K562 (cell line): ENCODE measurements around the gene C2orf92. TPM values are rescaled to one million over a fixed set of nuclear protein-coding genes. Genes with fewer than 3 reads are reported as not detected.

Experiments
- ATAC-seq: fragments of 200-7000 bp; cut with Tn5 transposase; 3 replicates; pipeline ENCODE4 v1.9.1; 2020; ENCODE audit warnings: moderate library complexity
- BruUV-seq: library from RNA; stranded (reverse); fragments of 400-500 nt; replicated peaks from 2 replicates; lab custom pipeline; 2021; lab: Mats Ljungman, UMichigan
- CTCF ChIA-PET: fragments of 300-600 bp; formaldehyde crosslinking; extraction: SDS; loops from one replicate; lab custom pipeline; 2021; ENCODE audit warnings: low intra/inter-chr PET ratio; lab: Yijun Ruan, JAX
- POLR2A ChIA-PET: fragments of 300-600, 350-650 bp; sonication (Branson Sonifier 250); formaldehyde crosslinking; extraction: SDS; loops from one replicate; lab custom pipeline; 2021; ENCODE audit warnings: antibody characterized with exemption, inconsistent platforms; lab: Yijun Ruan, JAX
- DNase-seq, 4 experiments: peaks; one replicate each; pipeline versions ENCODE4 v3.0.0 to v3.0.0-alpha.2; 2011 to 2018; ENCODE audit warnings: low spot score in 3 of 4, mixed read lengths in 3 of 4; ENCODE audit errors: extremely low read depth in 1 of 4
- FAIRE-seq: peaks from 2 replicates; lab custom pipeline; 2011; peaks lifted over from hg19 to GRCh38; lab: Jason Lieb, UNC
- H2AFZ ChIP-seq: 2 replicates; pipeline ENCODE4 v1.6.0; 2011; ENCODE audit warnings: low read depth, low read length, control low read depth, inconsistent platforms
- H3K27ac ChIP-seq: fragments of 200-600 bp; 3 replicates; pipeline ENCODE4 v1.8.0; 2011; ENCODE audit warnings: low read depth, mild to moderate bottlenecking, control low read depth, inconsistent platforms, low read length, moderate library complexity, mixed read lengths; ENCODE audit errors: extremely low read depth
- H3K27me3 ChIP-seq, 2 experiments: fragments of 300-600 bp in 1 of 2; 2 replicates in 1 of 2; 3 replicates in 1 of 2; pipeline versions ENCODE4 v1.6.0 to v1.8.0; 2011; ENCODE audit warnings: inconsistent platforms in 2 of 2, low read length in 2 of 2, mild to moderate bottlenecking in 1 of 2, mixed read lengths in 1 of 2, moderate library complexity in 1 of 2; ENCODE audit not compliant: control insufficient read depth in 2 of 2, insufficient read depth in 2 of 2
- H3K36me3 ChIP-seq: fragments of 300-600 bp; 3 replicates; pipeline ENCODE4 v1.8.0; 2011; ENCODE audit warnings: mild to moderate bottlenecking, low read length, inconsistent platforms; ENCODE audit not compliant: control insufficient read depth, insufficient read depth
- H3K4me1 ChIP-seq, 2 experiments: fragments of 200-600 bp in 1 of 2; replicated peaks in 1 of 2; 2 replicates in 1 of 2; 3 replicates in 1 of 2; pipeline versions ENCODE4 v1.5.1 to v1.8.0; 2011; ENCODE audit warnings: inconsistent platforms in 2 of 2, low read length in 2 of 2, mild to moderate bottlenecking in 1 of 2, mixed read lengths in 1 of 2, moderate library complexity in 1 of 2; ENCODE audit not compliant: control insufficient read depth in 2 of 2, insufficient read depth in 2 of 2
- H3K4me2 ChIP-seq: 2 replicates; pipeline ENCODE4 v1.6.1; 2011; ENCODE audit warnings: low read length, control low read depth, inconsistent platforms, mixed read lengths; ENCODE audit not compliant: insufficient read depth
- H3K4me3 ChIP-seq: fragments of 200-600 bp; sonication (generic), shearing (Covaris generic); 2 replicates; pipeline ENCODE4 v1.5.1; 2016; ENCODE audit warnings: control low read depth, inconsistent platforms
- H3K79me2 ChIP-seq: fragments of 200-600 bp; 3 replicates; pipeline ENCODE4 v1.8.0; 2011; ENCODE audit warnings: low read length, inconsistent platforms; ENCODE audit not compliant: control insufficient read depth, insufficient read depth
- H3K9ac ChIP-seq, 2 experiments: 2 replicates each; pipeline versions ENCODE4 v1.6.0 to v1.6.1; 2011; ENCODE audit warnings: low read depth in 2 of 2, low read length in 2 of 2, control low read depth in 1 of 2, inconsistent platforms in 1 of 2, mild to moderate bottlenecking in 1 of 2, mixed read lengths in 1 of 2; ENCODE audit not compliant: insufficient read depth in 1 of 2
- H3K9me1 ChIP-seq: one replicate; pipeline ENCODE4 v1.6.0; 2011; ENCODE audit warnings: inconsistent platforms, mild to moderate bottlenecking, low read length, moderate library complexity; ENCODE audit not compliant: control insufficient read depth, insufficient read depth
- H3K9me3 ChIP-seq: replicated peaks from 2 replicates; pipeline ENCODE4 v1.5.1; 2011; ENCODE audit warnings: low read depth, low read length, inconsistent platforms; ENCODE audit not compliant: control insufficient read depth, insufficient read depth
- H4K20me1 ChIP-seq: replicated peaks from 2 replicates; pipeline ENCODE4 v1.6.1; 2011; ENCODE audit warnings: low read length, inconsistent platforms, mixed read lengths; ENCODE audit not compliant: control insufficient read depth, insufficient read depth
- ETV1 ChIP-seq: fragments of 450-650 bp; conservative IDR thresholded peaks from 2 replicates; pipeline ENCODE4 v1.6.1; 2016; ENCODE audit warnings: missing genetic modification characterization, control low read depth, low read depth, missing compliant biosample characterization
- MYNN ChIP-seq, 2 experiments: sonication (generic); formaldehyde crosslinking in 1 of 2; IDR thresholded peaks; 2 replicates each; pipeline versions ENCODE4 v1.5.0 to v1.6.1; 2016 to 2020; ENCODE audit warnings: antibody characterized with exemption in 1 of 2, missing genetic modification reagents in 1 of 2
- RBM39 ChIP-seq: fragments of 200-400 bp; formaldehyde crosslinking; optimal IDR thresholded peaks from 2 replicates; pipeline ENCODE3; 2018; ENCODE audit warnings: low read depth, low read length
- ZNF277 ChIP-seq: fragments of 250-450 bp; sonication (Bioruptor Pico); IDR thresholded peaks from 2 replicates; pipeline ENCODE4 v1.8.0; 2022; ENCODE audit warnings: inconsistent platforms, mild to moderate bottlenecking, moderate library complexity, borderline replicate concordance
- WGBS: fragments of 100-300 bp; shearing (Covaris generic); methylation state at CpG from one replicate; pipeline ENCODE4 v1.1.6; 2016; ENCODE audit warnings: low coverage, mixed read lengths; ENCODE audit not compliant: insufficient coverage; ENCODE audit errors: missing lambda C conversion rate; 5-methylcytosine and 5-hydroxymethylcytosine counted together
- in situ Hi-C: fragments of 300-500 bp; cut with MboI; formaldehyde crosslinking; loops from 4 replicates; pipeline ENCODE4 v1.15.0; 2018; ENCODE audit warnings: inconsistent platforms, mixed read lengths
- intact Hi-C: fragments of 100-400 bp; cut with micrococcal nuclease; formaldehyde crosslinking; loops from 2 replicates; pipeline ENCODE4 v1.14.2; 2022
- polyA plus RNA-seq, 8 experiments: library from polyadenylated mRNA; depleted of rRNA in 4 of 8; stranded (reverse) in 5 of 8; unstranded in 3 of 8; fragments of >200 nt; fragmentation: Nextera tagmentation in 2 of 8; fragmentation: Illumina TruSeq in 1 of 8; extraction: Ambion mirVana in 2 of 8; extraction: Trizol in 1 of 8; gene quantifications; 2 replicates each; pipeline versions ENCODE4 v1.2.1 to v1.2.3, GENCODE V29; 2011 to 2014; ENCODE audit warnings: inconsistent platforms in 1 of 8, missing spikeins in 1 of 8
- total RNA-seq, 7 experiments: library from RNA; depleted of rRNA in 6 of 7; stranded (reverse); fragments of >200 nt in 6 of 7; fragmentation: Illumina TruSeq in 2 of 7; extraction: Trizol in 2 of 7; gene quantifications; 2 replicates each; pipeline versions ENCODE4 v1.2.1 to v1.2.3, GENCODE V29; 2011 to 2021; ENCODE audit warnings: low replicate concordance in 1 of 7
- TF ChIP-seq, protein P1 (sequence below): fragments of 450-650 bp; IDR thresholded peaks from 2 replicates; pipeline ENCODE4 v1.7.0; 2016; ENCODE audit warnings: borderline replicate concordance

The C2orf92 gene
- total and polyA plus RNA-seq, 9 of the 15 experiments (the other 6 are each of a cell fraction or from before 2014, with no cell fraction given) = 0.65 to 6.8 (median 3.6) TPM

GRCh38 chr2:97720746-97721145, 51.2 kb downstream of the C2orf92 start:
- Histone ChIP-seq H3K27ac (no peak overlapping the region), H3K4me3 (no peak overlapping the region), H3K27me3 (peaks cover 0 to 19% of the 10 kb centered on the region in 2 experiments; a peak in 2 of 5 replicates), H2AFZ (no peak overlapping the region), H3K9me1 (no peaks in the 10 kb centered on the region), H3K36me3 (no peaks in the 10 kb centered on the region), H3K9me3 (no peaks in the 10 kb centered on the region), H3K79me2 (no peaks in the 10 kb centered on the region), H3K4me1 (peaks cover 0 to 30% of the 10 kb centered on the region in 2 experiments; a peak in 2 of 5 replicates), H3K4me2 (no peak overlapping the region), H3K9ac (no peak overlapping the region), H4K20me1 (peaks cover 4% of the 10 kb centered on the region; the same call in 1 of the 2 replicates)
- intact Hi-C loops (no loop called here), in situ Hi-C loops (no loop called here)
- no TSS peak for BruUV-seq
- 15% methylated on average over 2 of the region's 2 CpGs for WGBS
- FAIRE-seq = no peak
- POLR2A ChIA-PET = interaction anchor here (0.5 kb wide), 1 partner anchor 1048 kb away, joined by 3 read pairs; no protein-coding TSS in a partner anchor
- ATAC-seq = no peak
- CTCF ChIA-PET = no interaction called here
- no peak for TF ChIP-seq MYNN (IDR thresholded peaks at IDR 0.05)
- no peak for TF ChIP-seq MYNN (CRISPR knock-in tag; IDR thresholded peaks at IDR 0.05)
- TF ChIP-seq, protein P1, sequence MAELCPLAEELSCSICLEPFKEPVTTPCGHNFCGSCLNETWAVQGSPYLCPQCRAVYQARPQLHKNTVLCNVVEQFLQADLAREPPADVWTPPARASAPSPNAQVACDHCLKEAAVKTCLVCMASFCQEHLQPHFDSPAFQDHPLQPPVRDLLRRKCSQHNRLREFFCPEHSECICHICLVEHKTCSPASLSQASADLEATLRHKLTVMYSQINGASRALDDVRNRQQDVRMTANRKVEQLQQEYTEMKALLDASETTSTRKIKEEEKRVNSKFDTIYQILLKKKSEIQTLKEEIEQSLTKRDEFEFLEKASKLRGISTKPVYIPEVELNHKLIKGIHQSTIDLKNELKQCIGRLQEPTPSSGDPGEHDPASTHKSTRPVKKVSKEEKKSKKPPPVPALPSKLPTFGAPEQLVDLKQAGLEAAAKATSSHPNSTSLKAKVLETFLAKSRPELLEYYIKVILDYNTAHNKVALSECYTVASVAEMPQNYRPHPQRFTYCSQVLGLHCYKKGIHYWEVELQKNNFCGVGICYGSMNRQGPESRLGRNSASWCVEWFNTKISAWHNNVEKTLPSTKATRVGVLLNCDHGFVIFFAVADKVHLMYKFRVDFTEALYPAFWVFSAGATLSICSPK = no peak
- TF ChIP-seq ZNF277 (CRISPR knock-in tag) = no peak
- no peak for TF ChIP-seq RBM39
- no peak for TF ChIP-seq ETV1 (tag)
- no peak for DNase-seq
